Nephron (organoid): ENCODE data around the gene TBC1D20.

Source experiments
- H3K27ac Mint-ChIP-seq, 3 experiments: 2 replicates each; pipeline ENCODE4 v1.8.0; 2020; ENCODE audit warnings: mixed read lengths in 3 of 3, mild to moderate bottlenecking in 2 of 3, moderate library complexity in 1 of 3
- H3K27me3 Mint-ChIP-seq: 2 replicates; pipeline ENCODE4 v1.8.0; 2021; ENCODE audit warnings: low read depth, mild to moderate bottlenecking, moderate library complexity, mixed read lengths
- H3K36me3 Mint-ChIP-seq: 2 replicates; pipeline ENCODE4 v1.8.0; 2020; ENCODE audit warnings: low read depth, mixed read lengths
- H3K4me1 Mint-ChIP-seq: 2 replicates; pipeline ENCODE4 v1.8.0; 2020; ENCODE audit warnings: mixed read lengths
- H3K4me3 Mint-ChIP-seq, 3 experiments: 2 replicates each; pipeline ENCODE4 v1.8.0; 2020; ENCODE audit warnings: mild to moderate bottlenecking in 3 of 3, mixed read lengths in 3 of 3, moderate library complexity in 2 of 3
- H3K9me3 Mint-ChIP-seq: 2 replicates; pipeline ENCODE4 v1.8.0; 2020; ENCODE audit warnings: mixed read lengths
- CTCF ChIP-seq, 3 experiments: fragments of 200-600 bp; sonication (generic); IDR thresholded peaks; one replicate each; pipeline ENCODE4 v1.5.0; 2021; ENCODE audit warnings: antibody characterized with exemption in 3 of 3; ENCODE audit not compliant: unreplicated experiment in 3 of 3

Gene TBC1D20

GRCh38 chr20:483815-484644 is 21.7 kb upstream of the TBC1D20 start:
- H3K27me3 Mint-ChIP-seq = no peaks in the 10 kb centered on the region
- H3K4me3 Mint-ChIP-seq = no peak overlapping the region
- no peaks in the 10 kb centered on the region for H3K9me3 Mint-ChIP-seq
- H3K36me3 Mint-ChIP-seq = peaks cover 81% of the 10 kb centered on the region
- peak overlapping the region in 1 of 3 experiments; percentile 23 for H3K27ac Mint-ChIP-seq
- H3K4me1 Mint-ChIP-seq = peaks cover 3% of the 10 kb centered on the region
- no peak for TF ChIP-seq CTCF (IDR thresholded peaks at IDR 0.05; ENCODE audit: unreplicated experiment in 3 of 3)

- Mint-ChIP-seq H3K27ac (no peak overlapping the region), H3K9me3 (no peaks in the 10 kb centered on the region), H3K36me3 (peaks cover 66% of the 10 kb centered on the region), H3K4me3 (no peak overlapping the region), H3K4me1 (peaks cover 9% of the 10 kb centered on the region), H3K27me3 (no peaks in the 10 kb centered on the region)
- no peak for TF ChIP-seq CTCF (IDR thresholded peaks at IDR 0.05; ENCODE audit: unreplicated experiment in 3 of 3)
These were observed 18.8 kb upstream of the TBC1D20 start for GRCh38 chr20:481167-481566.

- Mint-ChIP-seq H3K9me3 (no peaks in the 10 kb centered on the region), H3K4me3 (no peak overlapping the region), H3K4me1 (peaks cover 15% of the 10 kb centered on the region), H3K27me3 (no peaks in the 10 kb centered on the region), H3K27ac (no peak overlapping the region), H3K36me3 (peaks cover 60% of the 10 kb centered on the region)
- TF ChIP-seq CTCF (IDR thresholded peaks at IDR 0.05; ENCODE audit: unreplicated experiment in 3 of 3) = no peak
These were observed 17.7 kb upstream of the TBC1D20 start for GRCh38 chr20:480044-480443.

- Mint-ChIP-seq H3K27me3 (no peaks in the 10 kb centered on the region), H3K4me3 (no peak overlapping the region)
These were observed 17.2 kb upstream of the TBC1D20 start for GRCh38 chr20:479487-479886.

GRCh38 chr20:478949-479429 is 16.7 kb upstream of the TBC1D20 start:
- H3K36me3 Mint-ChIP-seq = peaks cover 60% of the 10 kb centered on the region
- peak; percentile 47 to 67 (median 54) for TF ChIP-seq CTCF (IDR thresholded peaks at IDR 0.05; ENCODE audit: unreplicated experiment in 3 of 3)
- no peaks in the 10 kb centered on the region for H3K27me3 Mint-ChIP-seq
- no peaks in the 10 kb centered on the region for H3K9me3 Mint-ChIP-seq
- peak overlapping the region; percentile 1 to 53 (median 49) for H3K27ac Mint-ChIP-seq
- H3K4me1 Mint-ChIP-seq = peaks cover 22% of the 10 kb centered on the region
- no peak overlapping the region for H3K4me3 Mint-ChIP-seq

More at GRCh38 chr20:479487-479886, 17.2 kb upstream of the TBC1D20 start:
- Mint-ChIP-seq H3K36me3 (peaks cover 60% of the 10 kb centered on the region), H3K9me3 (no peaks in the 10 kb centered on the region), H3K4me1 (peaks cover 19% of the 10 kb centered on the region), H3K27ac (peak overlapping the region in 1 of 3 experiments; percentile 1)
- no peak for TF ChIP-seq CTCF (IDR thresholded peaks at IDR 0.05; ENCODE audit: unreplicated experiment in 3 of 3)
